ENCODE data around the gene HTD2. TPM values are rescaled to one million over a fixed set of nuclear protein-coding genes. Genes with fewer than 3 reads are reported as not detected.

HTD2 gene
- total and polyA plus RNA-seq, 2 experiments from 2014 or later: 5.4 to 17.0 TPM

GRCh38 chr3:58331593-58332152 is 25.4 kb downstream of the HTD2 start:
- Histone ChIP-seq H3K4me2 (ENCODE audit: unreplicated experiment) (no peak overlapping the region), H3K4me3 (no peak overlapping the region), H4K20me1 (ENCODE audit: insufficient read depth) (no peaks in the 10 kb centered on the region), H3K79me2 (ENCODE audit: insufficient read depth) (peaks cover 18% of the 10 kb centered on the region), H3F3A (ENCODE audit: insufficient read depth) (peaks cover 39% of the 10 kb centered on the region), H3K9me3 (ENCODE audit: low read depth) (no peaks in the 10 kb centered on the region), H3K36me3 (ENCODE audit: low read depth) (no peaks in the 10 kb centered on the region), H3K9ac (peak overlapping the region; percentile 86; the same call in 1 of the 2 replicates), H2AFZ (peak overlapping the region; percentile 96; the same call in 1 of the 2 replicates), H3K27ac (no peak overlapping the region), H3K27me3 (replicated peaks; ENCODE audit: insufficient read depth) (no peaks in the 10 kb centered on the region), H3K4me1 (ENCODE audit: insufficient read depth) (peaks cover 29% of the 10 kb centered on the region), H3K9me2 (ENCODE audit: insufficient read depth) (no peaks in the 10 kb centered on the region)
- TF ChIP-seq EZH2 (IDR thresholded peaks at IDR 0.05; ENCODE audit: insufficient read depth, poor library complexity, severe bottlenecking) (no peak), EZH2phosphoT487 (IDR thresholded peaks at IDR 0.05; ENCODE audit: insufficient read depth, low read depth) (no peak)
- DNase-seq: no peak
- WGBS, 2 experiments (ENCODE audit: low coverage in 1 of 2, low lambda C conversion rate in 2 of 2, missing lambda C conversion rate in 2 of 2): 57 to 62% methylated on average over 4 of the region's 4 CpGs
- in situ Hi-C loops (cut with MboI): no loop called here

- Histone ChIP-seq H3K9me3 (ENCODE audit: low read depth) (no peaks in the 10 kb centered on the region), H4K20me1 (ENCODE audit: insufficient read depth) (no peaks in the 10 kb centered on the region), H3F3A (ENCODE audit: insufficient read depth) (peaks cover 49% of the 10 kb centered on the region), H3K79me2 (ENCODE audit: insufficient read depth) (peaks cover 28% of the 10 kb centered on the region), H3K4me2 (ENCODE audit: unreplicated experiment) (peak within 1 kb of the TSS; percentile 97), H3K9ac (peak within 1 kb of the TSS; percentile 86), H3K4me1 (ENCODE audit: insufficient read depth) (peaks cover 33% of the 10 kb centered on the region), H3K9me2 (ENCODE audit: insufficient read depth) (no peaks in the 10 kb centered on the region), H2AFZ (peak within 1 kb of the TSS; percentile 96), H3K27ac (peak within 1 kb of the TSS; percentile 99), H3K36me3 (ENCODE audit: low read depth) (no peaks in the 10 kb centered on the region), H3K27me3 (replicated peaks; ENCODE audit: insufficient read depth) (no peaks in the 10 kb centered on the region), H3K4me3 (peak within 1 kb of the TSS; percentile 94)
- 2% methylated on average over 34 to 42 of the region's 79 CpGs for WGBS, 2 experiments (ENCODE audit: low coverage in 1 of 2, low lambda C conversion rate in 2 of 2, missing lambda C conversion rate in 2 of 2)
- TF ChIP-seq EZH2phosphoT487 (IDR thresholded peaks at IDR 0.05; ENCODE audit: insufficient read depth, low read depth) (no peak), EZH2 (IDR thresholded peaks at IDR 0.05; ENCODE audit: insufficient read depth, poor library complexity, severe bottlenecking) (no peak)
- peak; percentile 94 for DNase-seq
- in situ Hi-C loops (cut with MboI): no loop called here
Measured at GRCh38 chr3:58332575-58333188, 26.4 kb downstream of the HTD2 start, which contains the start of gene PXK. PXK (plus strand) TSS chr3:58332892; CDS start chr3:58332989, 97 bp downstream.

GRCh38 chr3:58333206-58334012 is 27.1 kb downstream of the HTD2 start:
- Histone ChIP-seq H3K9me2 (ENCODE audit: insufficient read depth) (no peaks in the 10 kb centered on the region), H4K20me1 (ENCODE audit: insufficient read depth) (no peaks in the 10 kb centered on the region), H3K79me2 (ENCODE audit: insufficient read depth) (peaks cover 35% of the 10 kb centered on the region), H3K4me2 (ENCODE audit: unreplicated experiment) (peak overlapping the region; percentile 89), H2AFZ (peak overlapping the region; percentile 31; the same call in 1 of the 2 replicates), H3K9ac (peak overlapping the region; percentile 86), H3K9me3 (ENCODE audit: low read depth) (no peaks in the 10 kb centered on the region), H3F3A (ENCODE audit: insufficient read depth) (peaks cover 49% of the 10 kb centered on the region), H3K4me1 (ENCODE audit: insufficient read depth) (peaks cover 33% of the 10 kb centered on the region), H3K27me3 (replicated peaks; ENCODE audit: insufficient read depth) (no peaks in the 10 kb centered on the region), H3K36me3 (ENCODE audit: low read depth) (no peaks in the 10 kb centered on the region), H3K4me3 (peak overlapping the region; percentile 94), H3K27ac (peak overlapping the region; percentile 99)
- no peak for TF ChIP-seq EZH2phosphoT487 (IDR thresholded peaks at IDR 0.05; ENCODE audit: insufficient read depth, low read depth)
- TF ChIP-seq EZH2 (IDR thresholded peaks at IDR 0.05; ENCODE audit: insufficient read depth, poor library complexity, severe bottlenecking): no peak
- in situ Hi-C loops (cut with MboI): no loop called here
- peak; percentile 48 for DNase-seq
- 1% methylated on average over 22 to 37 of the region's 37 CpGs for WGBS, 2 experiments (ENCODE audit: low coverage in 1 of 2, low lambda C conversion rate in 2 of 2, missing lambda C conversion rate in 2 of 2)

GRCh38 chr3:58334013-58334321 is 27.6 kb downstream of the HTD2 start:
- peak overlapping the region; percentile 99 for H3K27ac ChIP-seq
- 4 to 6% methylated on average over 4 of the region's 4 CpGs for WGBS, 2 experiments (ENCODE audit: low coverage in 1 of 2, low lambda C conversion rate in 2 of 2, missing lambda C conversion rate in 2 of 2)
- H3K79me2 ChIP-seq (ENCODE audit: insufficient read depth): peaks cover 41% of the 10 kb centered on the region
- peak overlapping the region; percentile 86 for H3K9ac ChIP-seq
- in situ Hi-C loops (cut with MboI): no loop called here
- peak overlapping the region; percentile 94 for H3K4me3 ChIP-seq
- no peaks in the 10 kb centered on the region for H3K9me3 ChIP-seq (ENCODE audit: low read depth)
- H3K4me1 ChIP-seq (ENCODE audit: insufficient read depth): peaks cover 33% of the 10 kb centered on the region
- no peak overlapping the region for H2AFZ ChIP-seq
- peak overlapping the region; percentile 89 for H3K4me2 ChIP-seq (ENCODE audit: unreplicated experiment)
- no peak for DNase-seq
- TF ChIP-seq EZH2 (IDR thresholded peaks at IDR 0.05; ENCODE audit: insufficient read depth, poor library complexity, severe bottlenecking) (no peak), EZH2phosphoT487 (IDR thresholded peaks at IDR 0.05; ENCODE audit: insufficient read depth, low read depth) (no peak)
- no peaks in the 10 kb centered on the region for H3K9me2 ChIP-seq (ENCODE audit: insufficient read depth)
- H4K20me1 ChIP-seq (ENCODE audit: insufficient read depth): no peaks in the 10 kb centered on the region
- H3K36me3 ChIP-seq (ENCODE audit: low read depth): no peaks in the 10 kb centered on the region
- H3F3A ChIP-seq (ENCODE audit: insufficient read depth): peaks cover 49% of the 10 kb centered on the region
- H3K27me3 ChIP-seq (replicated peaks; ENCODE audit: insufficient read depth): no peaks in the 10 kb centered on the region
